Astrocyte of the cerebellum (primary cell): ENCODE measurements around the gene PRDM7.

Source experiments
- DNase-seq: peaks from one replicate; pipeline ENCODE4 v3.0.0-alpha.2; 2011; ENCODE audit warnings: low read depth
- H3K4me3 ChIP-seq: 2 replicates; pipeline ENCODE4 v1.5.1; 2011; ENCODE audit warnings: mild to moderate bottlenecking, low read depth, low read length, moderate library complexity
- in situ Hi-C: cut with HindIII; loops from 2 replicates; pipeline ENCODE4 v1.10.0; 2017; ENCODE audit warnings: low sequenced_read_pairs
- TF ChIP-seq, protein P1 (sequence below): IDR thresholded peaks from 2 replicates; pipeline ENCODE4 v1.5.1; 2012; ENCODE audit warnings: low read length, low read depth, moderate library complexity, mild to moderate bottlenecking; ENCODE audit errors: missing control alignments

PRDM7 gene

DNA sequence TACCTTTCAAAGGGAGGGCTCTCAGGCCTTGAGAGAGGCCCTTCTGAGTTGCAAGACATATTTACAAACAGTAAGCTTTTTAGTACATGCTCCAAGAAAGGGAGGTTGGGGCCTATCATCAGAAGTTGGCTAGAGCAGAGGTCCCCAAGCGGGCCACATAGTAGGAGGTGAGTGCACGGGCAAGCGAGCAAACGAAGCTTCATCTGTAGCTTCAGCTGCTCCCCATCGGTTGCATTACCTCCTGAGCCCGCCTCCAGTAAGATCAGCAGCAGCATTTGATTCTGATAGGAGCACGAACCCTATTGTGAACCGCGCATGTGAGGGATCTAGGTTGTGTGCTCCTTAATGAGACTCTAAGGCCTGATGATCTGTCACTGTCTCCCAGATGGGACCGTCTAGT, 26.2 kb downstream of the PRDM7 start:
- H3K4me3 ChIP-seq = no peak overlapping the region
- in situ Hi-C loops = no loop called here
- TF ChIP-seq, protein P1, sequence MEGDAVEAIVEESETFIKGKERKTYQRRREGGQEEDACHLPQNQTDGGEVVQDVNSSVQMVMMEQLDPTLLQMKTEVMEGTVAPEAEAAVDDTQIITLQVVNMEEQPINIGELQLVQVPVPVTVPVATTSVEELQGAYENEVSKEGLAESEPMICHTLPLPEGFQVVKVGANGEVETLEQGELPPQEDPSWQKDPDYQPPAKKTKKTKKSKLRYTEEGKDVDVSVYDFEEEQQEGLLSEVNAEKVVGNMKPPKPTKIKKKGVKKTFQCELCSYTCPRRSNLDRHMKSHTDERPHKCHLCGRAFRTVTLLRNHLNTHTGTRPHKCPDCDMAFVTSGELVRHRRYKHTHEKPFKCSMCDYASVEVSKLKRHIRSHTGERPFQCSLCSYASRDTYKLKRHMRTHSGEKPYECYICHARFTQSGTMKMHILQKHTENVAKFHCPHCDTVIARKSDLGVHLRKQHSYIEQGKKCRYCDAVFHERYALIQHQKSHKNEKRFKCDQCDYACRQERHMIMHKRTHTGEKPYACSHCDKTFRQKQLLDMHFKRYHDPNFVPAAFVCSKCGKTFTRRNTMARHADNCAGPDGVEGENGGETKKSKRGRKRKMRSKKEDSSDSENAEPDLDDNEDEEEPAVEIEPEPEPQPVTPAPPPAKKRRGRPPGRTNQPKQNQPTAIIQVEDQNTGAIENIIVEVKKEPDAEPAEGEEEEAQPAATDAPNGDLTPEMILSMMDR = no peak
- DNase-seq = no peak

DNA sequence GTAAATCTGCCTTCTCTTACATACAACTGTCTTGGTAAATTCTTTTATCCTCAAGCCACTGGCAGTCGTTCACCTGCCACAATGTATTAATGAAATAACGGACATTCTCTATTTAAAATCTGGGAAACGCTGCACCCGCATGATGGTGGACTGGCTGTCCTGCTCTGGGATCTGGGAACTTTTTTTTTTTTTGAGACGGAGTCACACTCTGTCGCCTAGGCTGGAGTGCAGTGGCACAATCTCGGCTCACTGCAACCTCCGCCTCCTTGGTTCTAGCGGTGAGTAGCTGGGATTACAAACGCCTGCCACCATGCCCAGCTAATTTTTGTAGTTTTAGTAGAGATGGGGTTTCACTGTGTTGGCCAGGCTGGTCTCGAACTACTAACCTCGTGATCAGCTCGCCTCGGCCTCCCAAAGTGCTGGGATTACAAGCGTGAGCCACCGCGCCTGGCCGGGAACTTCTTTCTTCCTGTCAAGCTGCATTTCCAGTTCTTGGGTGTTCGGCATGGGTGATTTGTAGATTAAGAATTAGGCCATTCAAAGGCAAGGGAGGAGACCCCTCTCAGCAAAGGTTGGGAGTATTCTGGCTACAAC, 28.3 kb downstream of the PRDM7 start:
- no peak for DNase-seq
- H3K4me3 ChIP-seq = no peak overlapping the region
- TF ChIP-seq, protein P1 = no peak
- in situ Hi-C loops = no loop called here

- DNase-seq = no peak
- in situ Hi-C loops = no loop called here
- TF ChIP-seq, protein P1 = no peak
- H3K4me3 ChIP-seq = no peak overlapping the region
Observed at GRCh38 chr16:90048347-90048722, 28.8 kb downstream of the PRDM7 start.

DNA sequence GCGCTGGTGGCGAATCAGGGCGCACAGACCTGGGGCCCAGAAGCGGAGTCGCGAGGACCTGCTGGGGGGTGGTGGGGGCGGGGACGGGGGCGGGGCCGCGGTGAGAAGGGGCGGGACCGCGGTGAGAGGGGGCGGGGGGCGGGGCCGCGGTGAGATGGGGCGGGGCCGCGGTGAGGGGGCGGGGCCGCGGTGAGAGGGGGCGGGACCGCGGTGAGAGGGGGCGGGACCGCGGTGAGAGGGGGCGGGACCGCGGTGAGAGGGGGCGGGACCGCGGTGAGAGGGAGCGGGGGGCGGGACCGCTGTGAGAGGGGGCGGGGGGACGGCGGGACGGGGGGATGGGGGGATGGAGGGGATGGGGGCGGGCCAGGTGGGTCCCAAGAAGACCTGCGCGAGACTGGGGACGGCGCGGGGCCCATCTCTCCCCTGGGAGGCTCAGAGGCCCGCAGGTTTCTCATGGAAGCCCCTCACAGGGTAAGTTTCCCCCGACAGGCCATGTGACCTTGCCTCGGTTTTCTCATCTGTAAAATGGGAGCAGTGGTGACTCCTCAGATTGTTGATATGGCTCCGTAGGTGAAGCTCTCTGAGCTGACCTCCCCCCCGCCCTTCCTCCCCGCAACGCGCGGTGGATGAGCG, 29.3 kb downstream of the PRDM7 start:
- peak overlapping the region; percentile 29 for H3K4me3 ChIP-seq
- TF ChIP-seq, protein P1 = no peak
- in situ Hi-C loops = no loop called here
- DNase-seq = no peak

DNA sequence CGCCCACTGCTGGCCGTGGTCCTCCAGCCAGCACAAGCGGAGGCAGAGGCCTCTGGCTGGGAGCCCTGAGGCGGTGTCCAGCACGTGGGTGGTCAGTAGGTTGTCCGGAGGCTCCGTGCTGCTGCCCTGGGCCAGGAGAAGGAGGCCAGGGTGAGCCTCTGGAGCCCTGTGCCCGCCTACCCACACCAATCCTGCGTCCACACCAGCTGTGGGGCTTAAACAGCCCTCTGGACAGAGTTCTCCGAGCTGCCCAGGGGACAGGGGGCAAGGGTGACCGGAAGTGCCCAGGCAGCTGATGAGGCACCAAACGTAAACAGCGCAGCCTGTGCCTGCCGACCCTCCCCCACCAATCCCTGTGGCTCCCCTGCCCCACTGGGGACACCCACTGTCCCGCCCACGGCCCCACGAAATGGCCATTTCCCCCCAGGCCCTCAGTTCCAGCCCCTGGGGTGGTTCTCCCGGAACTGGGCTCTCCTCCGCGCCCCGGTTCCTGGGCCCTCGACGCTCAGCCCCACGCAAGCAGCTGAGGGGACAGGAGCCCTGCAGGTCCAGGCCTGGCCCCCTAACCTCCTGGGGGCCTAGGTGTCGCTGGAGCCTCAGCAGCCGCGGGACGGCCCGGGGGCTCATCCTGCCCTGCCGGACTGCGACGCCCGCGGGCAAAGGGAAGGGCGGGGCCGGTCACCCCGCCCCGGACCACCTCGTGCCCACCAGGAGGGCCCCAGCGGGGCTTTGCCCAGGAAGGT, 30.0 kb downstream of the PRDM7 start:
- in situ Hi-C loops = no loop called here
- TF ChIP-seq, protein P1 = no peak
- no peak for DNase-seq
- H3K4me3 ChIP-seq = peak overlapping the region; percentile 29

GRCh38 chr16:90046122-90046970, 30.8 kb downstream of the PRDM7 start:
- no peak for DNase-seq
- in situ Hi-C loops = no loop called here
- peak overlapping the region; percentile 29 for H3K4me3 ChIP-seq
- TF ChIP-seq, protein P1 = no peak
